T1000 (cell line): ENCODE data around the gene UPB1.

Experiments
- DNase-seq: peaks from one replicate; lab custom pipeline; 2025; ENCODE audit warnings: mixed read lengths; lab: John Stamatoyannopoulos, UW

Gene UPB1

DNA sequence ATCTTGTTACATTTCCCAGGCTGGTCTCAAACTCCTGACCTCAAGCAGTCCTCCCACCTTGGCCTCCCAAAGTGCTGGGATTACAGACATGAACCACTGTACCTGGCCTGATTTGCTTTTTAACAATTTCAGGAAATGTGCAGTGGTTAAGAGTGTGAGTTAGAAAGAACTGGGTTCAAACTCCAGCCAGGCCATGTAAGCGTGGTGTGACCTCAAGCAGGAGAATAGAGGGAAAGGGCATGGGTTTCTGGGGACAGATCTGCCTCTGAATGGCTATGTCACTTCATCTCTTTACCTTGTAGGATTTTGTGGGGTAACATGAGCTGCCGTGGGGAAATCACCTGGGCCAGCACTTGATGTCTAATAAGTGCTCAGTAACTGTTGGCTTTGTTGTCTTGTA lies 69.9 kb downstream of the UPB1 start:
- DNase-seq: no peak

DNA sequence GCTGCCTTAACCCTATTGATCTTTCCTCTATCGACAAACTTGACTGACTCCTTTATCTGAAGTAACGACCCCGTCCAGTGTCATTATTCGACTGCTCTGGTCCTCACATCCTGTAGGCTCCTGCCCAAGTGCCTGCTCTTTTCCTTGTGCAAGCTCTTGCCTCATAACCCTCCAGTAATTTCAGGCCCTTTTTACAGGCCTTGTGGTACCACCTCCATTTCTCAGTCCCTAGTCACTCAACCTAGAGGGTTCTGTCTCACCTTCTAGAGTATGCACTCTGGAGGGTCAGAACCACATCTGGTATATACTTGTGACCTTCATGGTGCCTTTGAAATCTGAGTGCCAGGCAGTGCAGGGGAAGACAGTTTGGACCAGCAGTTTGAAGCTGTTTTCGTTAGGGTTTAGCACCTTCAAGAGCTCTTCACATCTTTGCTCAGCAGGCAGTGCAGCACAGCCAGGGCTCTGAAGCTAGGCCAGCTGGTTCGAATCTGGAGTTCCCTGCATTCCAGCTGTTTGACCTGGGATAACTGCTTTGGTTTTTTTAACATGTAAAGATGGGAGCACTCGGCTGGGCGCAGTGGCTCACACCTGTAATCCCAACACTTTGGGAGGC lies 71.9 kb downstream of the UPB1 start:
- no peak for DNase-seq

DNA sequence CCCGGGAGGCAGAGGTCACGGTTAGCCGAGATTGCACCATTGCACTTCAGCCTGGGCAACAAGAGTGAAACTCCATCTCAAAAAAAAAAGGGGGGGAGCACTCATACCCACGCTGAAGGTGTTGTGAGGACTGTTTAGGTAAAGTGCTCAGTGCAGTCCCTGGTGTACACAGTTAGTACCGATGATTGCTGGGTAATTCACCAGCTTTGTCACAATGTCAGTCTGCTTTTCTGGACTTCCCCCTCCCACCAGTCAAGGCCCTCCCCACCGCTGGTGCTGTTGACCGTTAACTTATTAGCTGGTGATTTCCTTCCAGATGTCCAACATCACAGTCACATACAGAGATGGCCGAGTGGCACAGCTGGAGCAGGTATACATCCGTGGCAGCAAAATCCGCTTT lies 72.5 kb downstream of the UPB1 start:
- DNase-seq: no peak

DNA sequence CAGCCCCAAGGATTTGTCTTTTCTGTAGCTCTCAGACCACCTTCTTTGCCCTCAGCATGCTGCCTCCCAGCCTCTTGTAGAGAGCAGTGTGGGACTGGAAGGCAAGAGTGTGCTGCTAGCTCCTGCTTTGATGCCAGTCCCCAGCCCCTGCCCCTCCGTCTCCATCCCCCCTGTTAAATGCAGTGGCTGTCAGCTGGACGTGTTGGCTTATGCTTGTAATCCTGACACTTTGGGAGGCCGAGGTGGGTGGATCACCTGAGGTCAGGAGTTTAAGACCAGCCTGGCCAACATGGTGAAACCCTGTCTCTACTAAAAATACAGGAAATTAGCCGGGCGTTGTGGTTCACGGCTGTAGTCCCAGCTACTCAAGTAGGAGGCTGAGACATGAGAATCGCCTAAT lies 76.1 kb downstream of the UPB1 start:
- DNase-seq: no peak

DNA sequence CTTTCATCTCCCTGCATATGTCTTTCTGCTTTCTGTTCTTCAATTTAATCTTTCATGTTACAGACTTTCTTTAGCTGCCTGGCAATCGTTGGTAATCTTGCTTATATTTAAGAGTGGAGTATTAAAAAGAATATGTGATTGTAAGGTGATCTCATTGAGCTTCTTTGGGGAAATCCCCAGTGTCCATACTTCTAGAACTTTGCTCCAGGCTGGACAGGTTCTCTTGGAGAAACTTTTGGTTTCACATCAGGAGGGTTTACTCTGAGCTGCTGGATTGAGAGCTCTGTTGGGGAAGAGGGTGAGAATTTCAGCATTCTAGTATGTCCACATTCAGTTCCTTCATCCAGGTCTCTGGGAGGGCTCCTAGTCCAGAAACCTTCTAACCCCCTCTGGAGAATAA lies 81.6 kb downstream of the UPB1 start:
- DNase-seq: no peak
